ENCODE results near the gene EPB41L2.
"Not testable (repeated sequence)": the region's sequence is repeated elsewhere in the genome, so short reads cannot be mapped to it uniquely, and the experiment has no call there.

EPB41L2 gene

DNA sequence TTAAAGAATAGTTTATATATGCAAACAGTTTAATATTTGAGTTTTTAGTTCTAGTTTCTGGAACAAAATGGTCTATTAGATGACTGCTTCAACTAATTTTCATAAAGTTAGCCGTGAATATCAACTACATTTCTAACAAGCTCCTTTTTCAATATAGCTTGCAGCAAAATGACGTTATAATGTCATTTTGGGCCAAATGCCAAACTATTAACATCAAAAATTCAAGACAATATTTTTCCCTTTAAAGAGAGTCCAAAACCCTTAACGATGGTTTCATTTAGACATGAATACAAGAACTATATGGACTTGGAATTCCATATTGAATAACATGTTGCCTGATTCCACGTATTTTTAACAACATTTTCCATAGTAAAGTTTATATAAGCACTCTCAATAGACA is 144.9 kb downstream of the EPB41L2 start:
- no peak for DNase-seq (ENCODE audit: low read depth in 1 of 2, low spot score in 1 of 2)

DNA sequence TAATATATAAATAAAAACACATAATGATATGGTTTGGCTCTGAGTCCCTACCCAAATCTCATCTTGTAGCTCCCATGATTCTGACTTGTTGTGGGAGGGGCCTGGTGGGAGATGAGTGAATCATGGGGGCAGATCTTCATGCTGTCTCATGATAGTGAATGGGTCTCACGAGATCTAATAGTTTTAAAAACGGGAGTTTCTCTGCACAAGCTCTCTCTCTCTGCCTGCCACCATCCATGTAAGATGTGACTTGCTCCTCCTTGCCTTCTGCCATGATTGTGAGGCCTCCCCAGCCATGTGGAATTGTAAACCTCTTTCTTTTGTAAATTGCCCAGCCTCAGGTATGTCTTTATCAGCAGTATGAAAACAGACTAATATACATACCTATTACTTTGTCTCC is 147.4 kb downstream of the EPB41L2 start:
- not testable (repeated sequence) for DNase-seq (ENCODE audit: low read depth in 1 of 2, low spot score in 1 of 2)

DNA sequence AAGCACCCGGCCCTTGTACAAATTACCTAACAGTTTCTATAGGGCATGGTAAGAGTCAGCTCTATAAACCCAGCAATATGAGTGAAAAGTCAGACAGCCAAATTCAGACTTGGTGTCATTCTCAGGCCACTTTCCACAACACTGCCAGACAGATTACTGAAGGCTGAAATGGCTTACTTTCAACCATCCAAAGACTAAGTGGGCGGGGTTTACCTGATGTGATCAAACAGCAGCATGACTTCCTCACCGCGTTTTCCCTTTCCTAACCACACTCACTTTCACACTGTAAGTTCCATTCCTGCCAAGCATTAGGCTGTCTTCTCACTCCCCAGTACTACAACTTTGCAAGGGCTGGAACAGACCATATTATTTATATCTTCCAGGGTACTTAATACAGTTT is 149.9 kb downstream of the EPB41L2 start:
- DNase-seq (ENCODE audit: low read depth in 1 of 2, low spot score in 1 of 2) = no peak

DNA sequence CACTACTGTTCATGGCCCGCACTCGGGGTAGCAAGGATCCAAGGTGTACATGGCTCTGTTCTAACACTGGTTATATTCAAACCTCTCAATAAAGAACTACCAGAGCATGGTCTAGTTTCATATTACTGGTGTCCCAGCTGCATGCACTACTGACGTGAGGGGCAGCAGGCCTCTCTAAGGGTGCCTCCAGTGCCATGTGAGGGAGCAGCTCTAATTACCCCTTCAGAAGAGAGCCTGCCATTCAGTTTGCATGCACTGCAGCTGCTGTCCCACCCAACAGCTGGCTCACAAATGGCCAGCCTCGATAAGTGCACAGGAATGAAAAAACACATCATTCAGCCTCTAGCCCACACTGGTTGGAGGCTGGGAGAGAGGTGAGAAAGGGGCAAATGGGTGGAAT is 150.6 kb downstream of the EPB41L2 start:
- DNase-seq (ENCODE audit: low read depth in 1 of 2, low spot score in 1 of 2) = no peak

DNA sequence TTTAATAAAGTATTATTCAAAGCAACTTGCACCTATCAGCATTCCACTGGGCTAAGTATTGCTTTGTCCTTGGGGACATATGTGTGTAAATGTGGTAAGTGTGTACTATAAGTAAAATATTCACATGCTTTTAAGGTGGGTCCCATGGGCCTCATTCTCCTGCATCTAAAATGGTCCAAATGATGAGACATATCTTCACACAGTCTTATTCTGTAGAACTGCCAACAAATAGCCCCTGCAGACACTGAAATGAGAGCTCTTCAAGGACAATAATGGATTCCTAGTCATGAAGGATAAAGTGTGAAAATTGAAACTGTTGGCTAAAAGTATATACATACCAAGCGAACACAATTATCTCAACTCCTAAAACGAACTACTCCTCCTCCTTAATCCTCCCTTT is 154.1 kb downstream of the EPB41L2 start:
- DNase-seq (ENCODE audit: low read depth in 1 of 2, low spot score in 1 of 2) = no peak

DNA sequence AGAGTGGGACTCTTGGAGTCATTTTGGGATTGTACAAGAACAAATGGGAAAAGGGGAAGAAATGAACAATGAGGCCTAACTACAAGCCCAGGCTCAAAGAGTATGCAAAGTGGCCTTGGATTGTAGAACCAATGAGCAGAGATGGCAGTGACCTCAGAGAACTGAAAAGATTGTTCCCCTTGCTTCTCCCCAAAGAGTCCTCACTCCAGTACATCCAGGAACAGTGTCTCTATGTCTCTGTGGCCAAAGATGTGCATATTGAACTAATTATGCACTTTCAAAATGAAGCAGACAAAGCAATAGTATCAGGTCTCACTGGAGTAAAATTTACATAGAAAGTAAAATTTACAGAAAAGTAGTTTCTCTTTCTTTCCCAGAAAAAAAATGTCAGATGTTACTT is 154.9 kb downstream of the EPB41L2 start:
- DNase-seq (ENCODE audit: low read depth in 1 of 2, low spot score in 1 of 2) = no peak

DNA sequence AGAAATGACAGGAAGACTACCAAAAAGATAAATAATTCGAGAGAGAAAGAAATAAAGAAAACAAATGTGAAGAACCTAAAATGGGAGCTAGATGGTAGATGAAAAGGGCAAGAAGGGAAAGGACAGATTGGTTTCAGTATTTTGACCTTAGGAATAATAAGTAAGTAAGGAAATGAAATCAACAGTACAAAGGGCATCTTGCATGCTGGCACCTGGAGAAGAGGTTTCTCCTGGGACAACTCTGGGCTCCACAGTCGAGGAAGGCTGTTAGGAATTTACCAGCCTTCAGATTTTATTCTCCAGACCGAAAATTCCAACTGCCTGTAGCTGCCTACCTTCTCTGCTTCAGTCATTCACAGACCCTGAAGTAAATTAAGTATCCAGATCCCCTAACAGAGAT is 155.4 kb downstream of the EPB41L2 start:
- DNase-seq (ENCODE audit: low read depth in 1 of 2, low spot score in 1 of 2) = no peak

DNA sequence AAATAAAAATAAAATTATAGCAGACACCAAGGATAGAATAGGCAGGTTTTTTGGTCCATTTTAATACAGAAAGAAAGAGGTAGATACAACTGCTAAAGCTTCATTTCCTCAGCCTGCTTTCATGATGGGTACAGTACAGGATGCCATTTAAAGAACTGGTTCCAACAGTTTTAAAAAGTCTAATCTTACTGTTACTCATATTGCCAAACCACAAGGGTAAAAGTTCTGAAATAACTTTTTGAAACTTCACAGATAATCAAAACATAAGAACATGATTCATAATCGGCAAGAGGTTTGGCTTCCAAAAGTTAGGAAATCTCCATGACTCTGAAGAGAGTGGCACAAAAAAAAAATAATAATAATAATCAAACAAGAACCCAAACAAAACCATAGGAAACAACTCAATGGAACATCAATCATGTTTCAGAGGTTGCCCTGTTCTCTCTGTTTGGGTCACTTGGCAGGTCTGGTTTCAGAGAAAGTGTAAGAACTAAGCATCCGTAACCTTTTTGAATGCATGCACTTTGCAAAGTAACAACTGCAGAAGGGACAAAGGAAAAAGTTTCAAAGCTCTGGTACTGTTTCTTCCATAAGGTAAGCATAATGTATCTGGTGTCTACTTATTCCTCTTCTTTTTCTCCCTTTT is 156.2 kb downstream of the EPB41L2 start:
- no peak for DNase-seq (ENCODE audit: low read depth in 1 of 2, low spot score in 1 of 2)

DNA sequence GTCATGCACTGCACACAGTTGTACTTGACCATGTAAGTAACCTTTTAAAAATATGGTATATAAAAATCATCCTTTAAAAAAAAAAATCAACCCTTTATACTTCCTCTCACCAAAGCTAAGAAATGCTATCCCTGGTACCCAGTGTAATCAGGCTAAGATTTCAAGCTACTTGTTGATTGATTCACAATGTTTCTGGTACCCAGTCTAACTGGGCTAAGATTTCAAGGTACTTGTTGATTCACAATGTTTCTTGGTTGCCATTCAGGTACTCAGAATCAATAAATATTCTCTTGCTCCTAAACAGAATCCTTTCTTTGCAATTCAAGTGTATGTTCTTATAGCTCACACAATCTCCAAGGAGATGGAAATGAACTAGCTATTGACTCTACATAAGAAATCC is 159.4 kb downstream of the EPB41L2 start:
- no peak for DNase-seq (ENCODE audit: low read depth in 1 of 2, low spot score in 1 of 2)

DNA sequence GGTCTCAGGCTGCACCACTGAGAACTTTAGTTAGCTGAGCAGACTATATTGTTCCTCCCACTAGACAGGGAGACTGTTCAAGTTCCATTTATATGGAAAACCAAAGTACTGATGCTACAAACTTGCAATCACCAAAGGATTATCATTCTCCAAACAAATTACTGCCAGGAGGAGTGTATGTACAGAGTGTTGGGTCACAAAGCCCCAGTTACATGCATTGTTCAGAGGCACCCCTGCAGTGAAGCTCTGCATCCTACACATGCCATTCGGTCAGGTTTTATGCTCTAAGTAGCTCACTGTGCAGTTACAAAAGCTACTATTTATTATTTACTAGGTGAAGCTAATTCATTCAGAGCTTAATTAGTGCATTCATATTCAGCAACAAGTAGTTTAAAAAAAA is 160.0 kb downstream of the EPB41L2 start:
- no peak for DNase-seq (ENCODE audit: low read depth in 1 of 2, low spot score in 1 of 2)

DNA sequence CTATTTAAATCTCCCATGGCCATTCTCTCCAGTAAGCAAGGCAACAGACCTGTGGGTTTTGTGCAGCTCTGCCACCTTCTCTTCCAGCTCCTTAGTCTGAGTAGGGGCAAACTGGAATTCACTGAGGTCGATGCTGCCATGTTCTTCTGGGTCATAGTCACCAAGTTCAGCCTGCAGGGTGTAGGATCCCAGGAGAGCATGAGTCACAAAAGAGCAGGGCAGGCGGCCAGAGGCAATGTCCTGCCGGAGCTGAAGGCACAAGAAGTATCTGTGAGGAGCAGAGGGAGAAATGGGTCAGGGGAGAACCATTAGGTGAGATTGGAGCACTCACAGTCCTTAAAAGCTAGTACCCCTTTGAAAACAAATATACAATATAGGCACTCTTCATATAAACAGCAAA is 162.1 kb downstream of the EPB41L2 start:
- no peak for DNase-seq (ENCODE audit: low read depth in 1 of 2, low spot score in 1 of 2)

DNA sequence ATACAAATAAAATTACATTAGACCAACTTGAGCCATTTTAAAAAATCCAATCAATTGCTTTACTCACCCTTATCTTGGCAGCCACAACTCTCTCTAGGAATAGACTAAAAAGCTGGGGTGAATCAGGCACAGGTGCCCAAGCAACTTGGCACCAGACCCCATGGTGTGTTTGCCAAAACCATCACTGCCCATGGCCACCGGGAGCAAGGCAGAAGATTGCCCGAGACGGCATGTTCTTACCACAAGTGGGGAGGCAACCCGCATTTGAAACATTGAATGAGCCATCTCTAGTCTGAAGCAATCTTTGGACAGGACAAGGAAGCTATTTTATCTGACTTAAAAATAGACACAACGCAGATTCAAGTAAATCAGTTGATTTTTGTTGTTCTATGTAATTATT is 166.8 kb downstream of the EPB41L2 start:
- DNase-seq (ENCODE audit: low read depth in 1 of 2, low spot score in 1 of 2) = no peak

DNA sequence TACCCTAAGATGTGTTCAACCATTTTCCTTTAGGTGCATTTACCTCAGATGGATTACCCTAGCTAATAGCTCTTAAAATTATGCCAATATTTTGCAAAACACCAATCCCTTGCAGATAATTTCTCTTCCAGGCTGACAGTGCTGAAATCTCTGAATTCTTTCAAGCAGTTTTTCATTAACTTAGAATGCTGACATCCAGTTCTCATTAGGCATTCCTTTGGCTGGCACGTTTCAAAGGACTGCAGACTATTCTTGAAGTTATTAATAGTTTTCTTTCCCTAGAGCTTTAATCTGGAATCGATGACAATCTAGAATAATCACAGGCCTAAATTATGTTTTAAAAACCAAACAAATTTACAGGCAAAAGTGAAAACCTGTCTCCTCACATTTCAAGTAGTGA is 167.5 kb downstream of the EPB41L2 start:
- no peak for DNase-seq (ENCODE audit: low read depth in 1 of 2, low spot score in 1 of 2)

DNA sequence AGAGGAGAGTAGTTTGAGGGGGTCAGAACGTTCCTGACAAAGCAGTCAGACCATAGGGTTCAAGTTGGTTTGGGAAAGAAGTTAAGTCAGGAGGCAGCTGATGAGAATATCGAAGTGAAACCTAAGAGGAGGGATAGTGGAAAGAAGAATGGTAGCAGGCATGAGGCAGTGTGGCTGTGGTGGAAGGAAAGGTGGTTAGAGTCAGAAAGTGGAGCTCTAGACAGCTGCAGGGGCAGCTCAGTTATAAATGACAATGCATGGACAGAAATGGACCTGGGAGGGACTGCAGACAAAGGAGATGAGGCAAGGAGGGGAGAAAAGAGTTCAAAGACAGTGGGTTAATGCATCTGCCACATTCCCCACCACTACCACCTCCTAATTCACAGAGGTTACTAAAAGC is 169.3 kb downstream of the EPB41L2 start:
- DNase-seq (ENCODE audit: low read depth in 1 of 2, low spot score in 1 of 2) = no peak

DNA sequence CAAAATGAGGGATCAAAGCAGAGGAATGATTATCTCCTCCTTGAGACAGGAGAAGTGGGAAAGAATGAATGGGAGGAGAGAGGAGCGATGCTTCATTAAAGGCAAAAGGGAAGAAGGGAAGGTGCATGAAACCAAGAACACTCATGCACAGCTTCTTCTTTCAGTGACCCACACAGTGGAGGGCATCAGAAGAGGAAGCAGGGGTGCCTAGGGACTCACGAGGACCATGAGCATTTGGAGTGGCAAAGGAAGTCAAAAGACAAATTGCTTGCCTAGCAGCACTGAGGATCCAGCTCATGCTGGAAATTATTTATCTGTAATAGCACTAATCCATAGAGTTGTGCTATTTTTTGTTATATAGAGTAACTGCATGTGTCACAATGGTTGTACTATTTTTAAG is 169.8 kb downstream of the EPB41L2 start:
- no peak for DNase-seq (ENCODE audit: low read depth in 1 of 2, low spot score in 1 of 2)

DNA sequence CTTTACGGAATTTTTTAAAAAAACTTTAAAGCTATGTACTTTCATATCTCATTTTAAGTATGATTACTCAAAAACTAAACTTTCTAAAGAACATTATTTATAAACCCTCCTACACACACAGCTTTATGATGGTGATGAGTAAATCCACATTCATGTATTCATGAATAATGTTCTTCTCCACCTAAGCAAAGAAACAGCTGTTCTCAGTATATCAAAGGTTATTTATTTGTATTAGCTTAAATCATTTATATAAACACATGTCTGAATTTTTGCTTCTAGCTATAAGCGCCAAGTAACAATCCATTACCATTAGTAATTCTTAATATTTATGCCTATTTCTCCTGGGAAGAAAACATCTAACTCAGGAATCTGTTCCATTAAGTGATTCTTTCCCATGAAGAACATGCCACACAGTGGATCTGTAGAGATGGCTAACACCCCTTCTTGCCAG is 172.5 kb downstream of the EPB41L2 start:
- DNase-seq (ENCODE audit: low read depth in 1 of 2, low spot score in 1 of 2) = no peak

DNA sequence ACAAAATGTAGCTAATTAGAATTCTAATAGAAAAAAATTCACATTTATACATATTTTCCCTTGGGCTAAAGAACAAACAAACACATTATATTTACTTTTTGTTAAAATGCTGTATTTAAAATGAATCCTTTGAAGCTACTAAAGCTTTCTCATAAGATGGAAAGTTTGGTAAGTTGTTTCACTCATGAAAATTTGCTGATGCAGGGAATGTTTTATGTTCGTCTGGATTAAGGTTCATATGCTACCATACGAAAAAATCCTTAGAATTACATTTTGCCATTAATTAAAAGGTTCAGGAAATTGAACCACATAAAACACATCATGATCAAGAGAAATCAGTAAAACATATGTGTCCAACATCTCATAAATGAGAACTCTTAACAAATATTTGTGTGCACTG is 173.6 kb downstream of the EPB41L2 start:
- no peak for DNase-seq (ENCODE audit: low read depth in 1 of 2, low spot score in 1 of 2)

DNA sequence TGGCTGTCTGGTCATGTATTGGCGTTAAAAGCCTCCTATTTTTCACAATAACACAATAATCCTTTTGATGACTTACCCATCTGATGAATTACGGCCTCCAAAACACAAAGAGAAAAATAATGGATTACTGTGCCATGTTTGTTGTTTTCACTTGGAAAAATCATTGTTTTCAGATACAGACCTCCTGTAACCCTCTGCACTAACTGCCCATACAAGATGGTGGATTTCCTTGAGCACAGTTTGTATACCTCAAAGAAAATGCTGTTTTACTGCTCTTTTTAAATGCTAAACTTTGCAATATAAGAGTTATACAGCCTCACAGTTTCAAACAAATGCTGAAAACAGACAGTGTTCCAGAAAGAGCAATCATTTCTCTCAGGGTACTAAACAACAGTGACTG is 174.8 kb downstream of the EPB41L2 start:
- no peak for DNase-seq (ENCODE audit: low read depth in 1 of 2, low spot score in 1 of 2)

DNA sequence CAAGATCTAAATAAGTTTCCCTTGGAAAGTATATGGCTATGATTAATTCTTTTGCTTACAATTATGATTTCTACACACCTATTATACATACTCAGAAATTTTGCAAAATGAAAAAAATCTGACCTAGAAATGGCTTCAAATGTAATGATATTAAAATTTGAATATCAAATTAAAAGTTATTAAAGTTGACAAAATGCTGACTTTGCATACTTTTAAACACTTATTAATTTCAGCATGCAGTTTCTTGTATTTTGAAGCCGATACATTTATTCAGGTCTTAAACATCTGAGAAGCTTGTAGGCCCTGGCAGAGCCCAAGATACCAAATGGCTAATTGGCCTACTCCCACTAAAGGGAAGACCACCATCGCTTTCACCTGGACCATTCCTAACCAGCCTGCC is 176.1 kb downstream of the EPB41L2 start:
- no peak for DNase-seq (ENCODE audit: low read depth in 1 of 2, low spot score in 1 of 2)

DNA sequence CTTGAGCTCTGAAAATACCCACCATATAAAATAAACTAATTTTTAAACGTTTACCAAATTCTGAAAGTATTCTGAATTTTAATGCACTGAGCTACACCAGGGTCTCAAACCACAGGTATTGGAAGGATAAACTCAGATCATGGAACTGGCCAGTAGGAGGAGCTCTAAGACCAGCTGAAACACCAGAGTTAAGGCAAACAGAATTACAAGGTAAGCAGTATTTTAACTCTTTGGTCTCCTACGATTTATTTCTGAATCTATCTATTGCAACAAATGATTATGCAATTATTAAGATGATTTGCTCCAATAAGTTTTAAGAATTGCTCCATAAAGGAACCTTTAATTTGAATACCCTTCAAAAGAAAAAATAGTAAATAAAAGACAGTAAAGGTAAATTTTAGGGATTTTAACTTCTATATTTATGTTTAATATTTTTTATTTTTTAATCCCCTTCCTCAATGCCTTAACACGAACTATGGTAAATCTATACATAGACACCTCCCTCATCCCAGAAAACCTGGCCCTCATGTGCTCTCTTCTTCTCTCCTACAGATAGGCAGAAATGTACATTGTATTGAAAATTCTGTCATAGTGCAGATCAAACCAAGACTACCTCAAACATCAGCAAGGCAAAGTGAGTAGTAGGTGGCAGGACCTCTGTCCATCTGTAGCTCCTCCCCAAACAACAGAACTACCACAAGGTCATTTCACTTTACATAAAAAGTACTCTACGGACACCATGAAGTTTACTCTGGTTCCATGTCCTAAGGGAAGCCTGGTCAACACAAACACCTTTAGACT is 177.5 kb downstream of the EPB41L2 start:
- DNase-seq (ENCODE audit: low read depth in 1 of 2, low spot score in 1 of 2) = peak; percentile 4 to 31

DNA sequence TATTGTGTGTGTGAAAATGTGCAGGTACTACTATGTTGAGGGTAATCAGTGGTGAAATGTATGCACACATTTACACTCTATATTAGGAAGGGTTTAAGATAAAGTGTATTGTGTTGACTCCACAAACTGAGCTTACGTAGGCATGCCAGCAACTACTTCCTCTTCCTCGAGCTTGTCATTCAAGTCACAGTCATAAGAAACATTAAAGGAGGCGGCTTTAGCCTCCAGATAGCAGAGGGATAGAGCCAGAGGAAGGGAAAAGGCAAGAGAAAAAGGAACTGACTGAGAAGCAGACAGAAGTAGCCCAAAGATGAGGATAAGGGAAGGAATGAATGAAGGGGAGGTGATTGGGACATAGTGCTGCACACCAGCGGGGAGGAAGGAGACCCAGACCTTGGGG is 180.7 kb downstream of the EPB41L2 start:
- no peak for DNase-seq (ENCODE audit: low read depth in 1 of 2, low spot score in 1 of 2)

DNA sequence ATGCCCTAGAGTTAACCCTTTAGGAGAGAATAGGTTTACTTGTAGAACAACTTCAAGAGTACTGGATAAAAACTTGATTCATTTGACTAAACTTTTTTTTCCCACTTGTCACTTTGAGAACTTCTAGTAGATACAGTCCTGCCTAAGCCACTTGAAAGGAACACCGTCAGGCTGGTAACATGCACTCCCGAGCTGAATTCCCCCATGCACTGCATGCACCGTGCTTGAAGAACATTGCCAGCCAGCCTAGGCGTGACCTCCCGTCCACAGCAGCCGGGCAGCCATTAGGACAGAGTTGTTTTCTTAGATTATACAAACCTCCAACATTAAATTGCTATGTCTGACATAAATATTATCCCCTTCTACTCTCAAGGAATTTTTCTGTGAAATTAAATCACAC is 183.2 kb downstream of the EPB41L2 start:
- DNase-seq (ENCODE audit: low read depth in 1 of 2, low spot score in 1 of 2) = no peak

DNA sequence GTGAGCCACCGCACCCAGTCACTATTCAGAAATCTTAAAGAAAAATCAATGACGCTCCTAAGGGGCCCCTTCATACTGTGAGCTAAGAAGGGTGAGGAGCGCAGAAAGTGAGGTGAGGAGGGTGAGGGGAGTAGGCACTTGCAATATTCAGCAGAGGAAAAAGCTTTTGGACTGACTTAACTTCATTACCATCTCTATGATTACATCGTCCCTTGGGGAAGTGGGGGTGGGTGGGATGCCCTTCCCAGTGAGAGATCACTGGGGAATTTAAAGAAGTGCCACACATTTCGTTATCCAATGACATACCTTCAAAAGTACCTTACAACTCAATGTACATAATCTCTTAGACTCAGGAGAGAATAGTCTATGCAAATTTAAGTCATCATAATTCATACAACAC is 189.3 kb downstream of the EPB41L2 start:
- DNase-seq (ENCODE audit: low read depth in 1 of 2, low spot score in 1 of 2) = no peak

All from stimulated activated CD4-positive, alpha-beta T cell treated with anti-CD3 and anti-CD28 coated beads, Interleukin-15, amount 100 ng/mL, for 1 hour (primary cell).